HL-60 (cell line): ENCODE data around the gene COL18A1.
"Not testable (repeated sequence)": the region's sequence is repeated elsewhere in the genome, so short reads cannot be mapped to it uniquely, and the experiment has no call there.

Source experiments
- DNase-seq, 2 experiments: peaks; one replicate each; pipeline ENCODE4 v3.0.0-alpha.2; 2010 to 2020; ENCODE audit warnings: low read depth in 1 of 2, low spot score in 1 of 2
- H3K27ac ChIP-seq: fragments of 250-450 bp; sonication (Bioruptor Pico); replicated peaks from 2 replicates; pipeline ENCODE4 v1.5.1; 2020; ENCODE audit warnings: mild to moderate bottlenecking, moderate library complexity
- H3K27me3 ChIP-seq: fragments of 250-450 bp; sonication (Bioruptor Pico); 2 replicates; pipeline ENCODE4 v1.5.1; 2021; ENCODE audit warnings: mild to moderate bottlenecking, moderate library complexity; ENCODE audit not compliant: insufficient read depth, poor library complexity, severe bottlenecking
- H3K4me3 ChIP-seq: replicated peaks from 2 replicates; pipeline ENCODE4 v1.5.1; 2011; ENCODE audit warnings: mild to moderate bottlenecking, control low read depth, low read length; ENCODE audit not compliant: insufficient read depth
- GABPA ChIP-seq: IDR thresholded peaks from 2 replicates; pipeline ENCODE4 v1.6.1; 2012; ENCODE audit warnings: low read depth
- POLR2AphosphoS5 ChIP-seq: IDR thresholded peaks from 2 replicates; pipeline ENCODE4 v1.6.1; 2012; ENCODE audit warnings: low read depth
- SPI1 ChIP-seq: IDR thresholded peaks from 2 replicates; pipeline ENCODE4 v1.6.1; 2012; ENCODE audit warnings: low read depth, mild to moderate bottlenecking, borderline replicate concordance
- TF ChIP-seq, protein P1 (sequence below): IDR thresholded peaks from 2 replicates; pipeline ENCODE4 v1.6.1; 2012; ENCODE audit warnings: low read depth; ENCODE audit not compliant: insufficient replicate concordance
- TF ChIP-seq, protein P2 (sequence below): IDR thresholded peaks from one replicate; pipeline ENCODE4 v1.5.1; 2011; ENCODE audit warnings: low read length, control low read depth, inconsistent platforms; ENCODE audit not compliant: insufficient read depth

COL18A1 gene

DNA sequence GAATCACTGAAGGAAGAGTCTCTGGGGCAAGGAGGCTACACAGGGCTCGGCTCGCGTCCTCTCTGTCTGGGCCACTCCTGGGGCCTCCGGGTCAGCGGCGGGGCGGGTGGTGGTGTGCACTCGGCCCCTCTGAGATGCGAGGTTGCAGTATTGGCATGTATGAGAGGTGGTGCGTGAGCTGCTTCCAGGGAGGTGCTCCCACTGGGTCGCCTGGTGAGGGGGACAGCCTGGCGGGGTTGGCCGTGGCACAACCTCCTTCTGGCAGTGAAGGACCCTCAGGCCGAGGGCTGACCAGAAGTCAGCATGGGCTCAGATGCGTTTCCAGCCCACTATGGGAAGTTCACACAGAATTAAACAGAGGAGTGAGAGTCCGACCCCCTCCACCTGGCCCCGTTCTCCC lies 38.5 kb upstream of the COL18A1 start:
- TF ChIP-seq SPI1 = no peak
- TF ChIP-seq, protein P1, sequence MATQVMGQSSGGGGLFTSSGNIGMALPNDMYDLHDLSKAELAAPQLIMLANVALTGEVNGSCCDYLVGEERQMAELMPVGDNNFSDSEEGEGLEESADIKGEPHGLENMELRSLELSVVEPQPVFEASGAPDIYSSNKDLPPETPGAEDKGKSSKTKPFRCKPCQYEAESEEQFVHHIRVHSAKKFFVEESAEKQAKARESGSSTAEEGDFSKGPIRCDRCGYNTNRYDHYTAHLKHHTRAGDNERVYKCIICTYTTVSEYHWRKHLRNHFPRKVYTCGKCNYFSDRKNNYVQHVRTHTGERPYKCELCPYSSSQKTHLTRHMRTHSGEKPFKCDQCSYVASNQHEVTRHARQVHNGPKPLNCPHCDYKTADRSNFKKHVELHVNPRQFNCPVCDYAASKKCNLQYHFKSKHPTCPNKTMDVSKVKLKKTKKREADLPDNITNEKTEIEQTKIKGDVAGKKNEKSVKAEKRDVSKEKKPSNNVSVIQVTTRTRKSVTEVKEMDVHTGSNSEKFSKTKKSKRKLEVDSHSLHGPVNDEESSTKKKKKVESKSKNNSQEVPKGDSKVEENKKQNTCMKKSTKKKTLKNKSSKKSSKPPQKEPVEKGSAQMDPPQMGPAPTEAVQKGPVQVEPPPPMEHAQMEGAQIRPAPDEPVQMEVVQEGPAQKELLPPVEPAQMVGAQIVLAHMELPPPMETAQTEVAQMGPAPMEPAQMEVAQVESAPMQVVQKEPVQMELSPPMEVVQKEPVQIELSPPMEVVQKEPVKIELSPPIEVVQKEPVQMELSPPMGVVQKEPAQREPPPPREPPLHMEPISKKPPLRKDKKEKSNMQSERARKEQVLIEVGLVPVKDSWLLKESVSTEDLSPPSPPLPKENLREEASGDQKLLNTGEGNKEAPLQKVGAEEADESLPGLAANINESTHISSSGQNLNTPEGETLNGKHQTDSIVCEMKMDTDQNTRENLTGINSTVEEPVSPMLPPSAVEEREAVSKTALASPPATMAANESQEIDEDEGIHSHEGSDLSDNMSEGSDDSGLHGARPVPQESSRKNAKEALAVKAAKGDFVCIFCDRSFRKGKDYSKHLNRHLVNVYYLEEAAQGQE = no peak
- no peak for TF ChIP-seq GABPA
- TF ChIP-seq POLR2AphosphoS5 = no peak
- TF ChIP-seq, protein P2, sequence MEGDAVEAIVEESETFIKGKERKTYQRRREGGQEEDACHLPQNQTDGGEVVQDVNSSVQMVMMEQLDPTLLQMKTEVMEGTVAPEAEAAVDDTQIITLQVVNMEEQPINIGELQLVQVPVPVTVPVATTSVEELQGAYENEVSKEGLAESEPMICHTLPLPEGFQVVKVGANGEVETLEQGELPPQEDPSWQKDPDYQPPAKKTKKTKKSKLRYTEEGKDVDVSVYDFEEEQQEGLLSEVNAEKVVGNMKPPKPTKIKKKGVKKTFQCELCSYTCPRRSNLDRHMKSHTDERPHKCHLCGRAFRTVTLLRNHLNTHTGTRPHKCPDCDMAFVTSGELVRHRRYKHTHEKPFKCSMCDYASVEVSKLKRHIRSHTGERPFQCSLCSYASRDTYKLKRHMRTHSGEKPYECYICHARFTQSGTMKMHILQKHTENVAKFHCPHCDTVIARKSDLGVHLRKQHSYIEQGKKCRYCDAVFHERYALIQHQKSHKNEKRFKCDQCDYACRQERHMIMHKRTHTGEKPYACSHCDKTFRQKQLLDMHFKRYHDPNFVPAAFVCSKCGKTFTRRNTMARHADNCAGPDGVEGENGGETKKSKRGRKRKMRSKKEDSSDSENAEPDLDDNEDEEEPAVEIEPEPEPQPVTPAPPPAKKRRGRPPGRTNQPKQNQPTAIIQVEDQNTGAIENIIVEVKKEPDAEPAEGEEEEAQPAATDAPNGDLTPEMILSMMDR = no peak
- no peak for DNase-seq
- Histone ChIP-seq H3K27me3 (peaks cover 2% of the 10 kb centered on the region), H3K27ac (no peak overlapping the region), H3K4me3 (no peak overlapping the region)

GRCh38 chr21:45366931-45367401 lies 38.0 kb upstream of the COL18A1 start:
- H3K27me3 ChIP-seq = peaks cover 2% of the 10 kb centered on the region
- no peak for DNase-seq
- no peak overlapping the region for H3K27ac ChIP-seq

DNA sequence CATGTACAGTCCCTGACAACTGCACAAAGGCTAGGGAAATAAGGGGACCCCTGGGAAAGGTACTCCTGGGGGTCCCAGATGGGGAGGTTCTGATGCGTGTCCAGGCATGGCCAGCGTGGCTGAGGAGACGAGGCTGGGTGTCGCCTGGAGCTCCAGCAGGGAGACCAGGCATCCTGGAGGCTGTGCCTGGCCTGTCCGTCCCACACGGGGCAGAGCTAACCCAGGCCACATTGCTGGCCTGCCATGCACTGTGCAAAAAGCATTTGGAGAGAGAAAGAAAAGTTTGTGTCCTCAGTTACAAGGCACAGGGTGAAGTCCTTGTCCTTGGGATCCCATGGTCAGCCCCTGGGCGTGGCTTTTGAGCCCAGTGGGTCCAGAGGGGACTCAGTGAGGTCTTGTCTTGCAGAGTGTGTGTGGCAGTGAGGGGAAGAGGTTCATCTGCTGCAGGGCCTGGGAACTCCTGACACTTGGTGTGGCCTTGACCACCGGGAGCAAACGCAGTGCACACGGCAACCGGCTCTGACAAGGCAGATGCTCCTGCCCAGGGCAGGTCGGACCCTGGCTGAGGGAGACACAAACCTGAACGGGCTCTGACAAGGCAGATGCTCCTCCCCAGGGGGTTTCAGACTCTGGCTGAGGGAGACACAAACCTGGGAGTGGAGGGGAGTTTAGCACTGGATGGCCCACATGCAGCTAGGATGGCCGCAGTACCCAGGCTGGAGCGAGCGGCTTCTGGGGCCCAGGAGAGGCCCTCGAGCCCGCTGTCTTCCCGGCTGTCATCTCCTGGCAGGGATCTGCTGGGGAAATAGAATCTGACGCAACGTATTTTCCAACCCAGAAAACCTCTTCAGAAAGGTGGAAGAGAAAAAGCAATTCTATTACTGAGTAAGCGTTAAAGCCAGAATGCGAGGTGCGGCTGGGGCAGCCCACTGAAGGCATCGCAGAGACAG lies 37.3 kb upstream of the COL18A1 start:
- Histone ChIP-seq H3K4me3 (no peak overlapping the region), H3K27me3 (peaks cover 2% of the 10 kb centered on the region), H3K27ac (no peak overlapping the region)
- DNase-seq = no peak
- TF ChIP-seq POLR2AphosphoS5 (no peak), SPI1 (no peak), GABPA (no peak)
- TF ChIP-seq, protein P2 = no peak
- TF ChIP-seq, protein P1 = no peak

More at GRCh38 chr21:45366931-45367401, 38.0 kb upstream of the COL18A1 start:
- TF ChIP-seq GABPA = no peak
- TF ChIP-seq, protein P2 = no peak
- H3K4me3 ChIP-seq = no peak overlapping the region

GRCh38 chr21:45369018-45369417 lies 35.9 kb upstream of the COL18A1 start:
- not testable (repeated sequence) for H3K27ac ChIP-seq, DNase-seq, H3K4me3 ChIP-seq, H3K27me3 ChIP-seq
